Gastrocnemius medialis (tissue), 4 donors: ENCODE data around the gene FBLIM1.

Experiments used
- POLR2A ChIP-seq, 2 donors: fragments of 450-650 bp; IDR thresholded peaks; one replicate each; pipeline ENCODE4 v1.6.1; 2017; ENCODE audit warnings: antibody characterized with exemption in 2 of 2, mild to moderate bottlenecking in 2 of 2, moderate library complexity in 2 of 2
- TF ChIP-seq, protein P1 (sequence below), 5 experiments: fragments of 450-650 bp in 3 of 5; fragments of 200-600 bp in 2 of 5; sonication (generic) in 2 of 5; IDR thresholded peaks in 4 of 5; conservative IDR thresholded peaks in 1 of 5; 1 replicate in 4 of 5; 2 replicates in 1 of 5; pipeline ENCODE4 v1.5.1; 2016 to 2019; ENCODE audit warnings: antibody characterized with exemption in 5 of 5, mild to moderate bottlenecking in 3 of 5, moderate library complexity in 3 of 5

DNA sequence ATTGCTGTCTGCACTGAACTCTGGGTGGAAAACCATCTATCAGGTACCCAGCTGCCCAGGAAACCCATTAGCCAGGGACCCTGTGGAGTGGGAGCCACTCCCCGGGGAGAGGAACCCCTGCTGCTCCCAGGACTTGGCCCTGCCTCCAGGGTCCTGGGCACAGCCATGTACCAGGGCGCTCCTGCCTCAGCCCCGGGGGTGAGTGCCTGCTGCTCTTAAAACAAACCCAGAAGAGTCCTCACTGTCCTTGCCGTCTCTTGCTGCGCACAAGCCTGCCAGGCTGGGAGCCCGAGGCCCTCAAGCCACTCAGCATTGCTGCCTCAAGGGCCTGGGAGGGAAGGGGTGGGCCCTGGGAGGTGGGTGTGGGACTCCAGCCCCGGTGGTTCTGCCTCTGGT is 25.9 kb upstream of the FBLIM1 start:
- TF ChIP-seq, protein P1, sequence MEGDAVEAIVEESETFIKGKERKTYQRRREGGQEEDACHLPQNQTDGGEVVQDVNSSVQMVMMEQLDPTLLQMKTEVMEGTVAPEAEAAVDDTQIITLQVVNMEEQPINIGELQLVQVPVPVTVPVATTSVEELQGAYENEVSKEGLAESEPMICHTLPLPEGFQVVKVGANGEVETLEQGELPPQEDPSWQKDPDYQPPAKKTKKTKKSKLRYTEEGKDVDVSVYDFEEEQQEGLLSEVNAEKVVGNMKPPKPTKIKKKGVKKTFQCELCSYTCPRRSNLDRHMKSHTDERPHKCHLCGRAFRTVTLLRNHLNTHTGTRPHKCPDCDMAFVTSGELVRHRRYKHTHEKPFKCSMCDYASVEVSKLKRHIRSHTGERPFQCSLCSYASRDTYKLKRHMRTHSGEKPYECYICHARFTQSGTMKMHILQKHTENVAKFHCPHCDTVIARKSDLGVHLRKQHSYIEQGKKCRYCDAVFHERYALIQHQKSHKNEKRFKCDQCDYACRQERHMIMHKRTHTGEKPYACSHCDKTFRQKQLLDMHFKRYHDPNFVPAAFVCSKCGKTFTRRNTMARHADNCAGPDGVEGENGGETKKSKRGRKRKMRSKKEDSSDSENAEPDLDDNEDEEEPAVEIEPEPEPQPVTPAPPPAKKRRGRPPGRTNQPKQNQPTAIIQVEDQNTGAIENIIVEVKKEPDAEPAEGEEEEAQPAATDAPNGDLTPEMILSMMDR (IDR thresholded peaks at IDR 0.05 in 4 of 5, conservative IDR thresholded peaks at IDR 0.05 in 1 of 5) = no peak
- TF ChIP-seq POLR2A (IDR thresholded peaks at IDR 0.05) = no peak
